ENCODE results near the gene PLEKHA8.

GRCh38 chr7:30172451-30172850 lies 144.2 kb downstream of the PLEKHA8 start:
- no peak for TF ChIP-seq POLR2AphosphoS5 (IDR thresholded peaks at IDR 0.05; ENCODE audit: low read depth, low read length)
- no peak for TF ChIP-seq REST (IDR thresholded peaks at IDR 0.05; ENCODE audit: insufficient read depth in 1 of 2, low read depth in 2 of 2, low read length in 2 of 2)
- no peak for TF ChIP-seq TAF1 (IDR thresholded peaks at IDR 0.05; ENCODE audit: borderline replicate concordance, insufficient read depth, low read length)
- no peak for TF ChIP-seq SIN3A (IDR thresholded peaks at IDR 0.05; ENCODE audit: borderline replicate concordance, insufficient read depth, low read length)
